Activated naive CD4-positive, alpha-beta T cell treated with anti-CD3 and anti-CD28 coated beads, Interleukin-2, amount 50 U/mL, for 24 hours (primary cell): ENCODE data around the gene COA6.
"Not testable (repeated sequence)": the region's sequence is repeated elsewhere in the genome, so short reads cannot be mapped to it uniquely, and the experiment has no call there.

ENCODE experiments used
- H3K27ac Mint-ChIP-seq: one replicate; pipeline ENCODE4 v1.8.0; 2021; ENCODE audit warnings: mild to moderate bottlenecking, mixed read lengths
- H3K27me3 Mint-ChIP-seq: one replicate; pipeline ENCODE4 v1.8.0; 2021; ENCODE audit warnings: mixed read lengths
- H3K36me3 Mint-ChIP-seq: one replicate; pipeline ENCODE4 v1.8.0; 2021; ENCODE audit warnings: mixed read lengths
- H3K4me1 Mint-ChIP-seq: one replicate; pipeline ENCODE4 v1.8.0; 2021; ENCODE audit warnings: mixed read lengths
- H3K4me3 Mint-ChIP-seq: one replicate; pipeline ENCODE4 v1.8.0; 2021; ENCODE audit warnings: mild to moderate bottlenecking, mixed read lengths
- H3K9me3 Mint-ChIP-seq: one replicate; pipeline ENCODE4 v1.8.0; 2021; ENCODE audit warnings: mixed read lengths

COA6 gene

DNA sequence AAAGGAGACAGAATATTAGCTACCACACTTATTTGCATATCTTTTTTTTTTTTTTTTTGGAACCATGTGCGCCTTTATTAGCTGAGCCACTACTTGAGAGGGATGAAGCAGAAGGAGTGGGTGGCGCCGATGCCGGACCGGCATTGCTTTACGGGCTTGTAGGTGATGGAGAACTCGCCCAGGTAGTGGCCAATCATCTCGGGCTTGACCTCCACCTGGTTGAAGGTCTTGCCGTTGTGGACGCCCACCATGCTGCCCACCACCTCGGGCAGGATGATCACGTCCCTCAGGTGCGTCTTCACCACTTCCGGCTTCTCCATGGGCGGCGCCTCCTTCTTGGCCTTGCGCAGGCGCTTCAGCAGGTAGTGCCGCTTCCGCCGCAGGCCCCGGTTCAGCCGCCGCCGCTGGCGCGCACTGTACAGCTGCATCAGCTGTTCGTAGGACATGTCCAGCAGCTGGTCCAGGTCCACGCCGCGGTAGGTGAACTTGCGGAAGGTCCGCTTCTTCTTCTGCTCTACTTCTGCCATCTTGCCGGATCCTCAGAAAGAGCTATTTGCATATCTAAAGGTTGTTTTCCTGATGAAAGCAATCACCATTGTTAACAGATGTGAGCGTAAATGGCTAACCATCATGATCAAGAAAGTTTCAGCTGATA lies 16.5 kb upstream of the COA6 start:
- not testable (repeated sequence) for H3K27me3 Mint-ChIP-seq, H3K9me3 Mint-ChIP-seq, H3K36me3 Mint-ChIP-seq, H3K4me1 Mint-ChIP-seq
- Mint-ChIP-seq H3K27ac (peak overlapping the region; percentile 89), H3K4me3 (peak overlapping the region; percentile 89)

DNA sequence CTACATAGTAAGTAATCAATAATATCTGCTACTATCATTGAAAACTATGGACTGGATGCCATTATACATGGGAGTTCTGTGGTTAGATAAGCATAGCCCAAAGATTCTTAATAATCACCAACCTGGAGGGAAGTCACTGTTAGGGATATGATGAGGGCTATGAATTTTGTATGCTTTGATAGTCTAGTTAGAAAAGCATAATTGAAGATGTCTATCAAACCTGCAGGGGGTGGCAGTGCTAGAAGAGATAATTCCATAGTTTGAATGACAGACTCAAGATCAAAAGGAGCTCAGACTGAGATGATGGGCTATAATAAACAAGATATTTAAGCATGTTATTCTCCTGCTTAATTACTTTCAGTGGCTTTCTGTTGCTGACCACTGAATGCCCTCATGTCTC lies 15.4 kb upstream of the COA6 start:
- Mint-ChIP-seq H3K36me3 (peaks cover 1% of the 10 kb centered on the region), H3K4me1 (peaks cover 7% of the 10 kb centered on the region), H3K9me3 (no peaks in the 10 kb centered on the region), H3K4me3 (peak overlapping the region; percentile 89), H3K27me3 (no peaks in the 10 kb centered on the region), H3K27ac (no peak overlapping the region)

DNA sequence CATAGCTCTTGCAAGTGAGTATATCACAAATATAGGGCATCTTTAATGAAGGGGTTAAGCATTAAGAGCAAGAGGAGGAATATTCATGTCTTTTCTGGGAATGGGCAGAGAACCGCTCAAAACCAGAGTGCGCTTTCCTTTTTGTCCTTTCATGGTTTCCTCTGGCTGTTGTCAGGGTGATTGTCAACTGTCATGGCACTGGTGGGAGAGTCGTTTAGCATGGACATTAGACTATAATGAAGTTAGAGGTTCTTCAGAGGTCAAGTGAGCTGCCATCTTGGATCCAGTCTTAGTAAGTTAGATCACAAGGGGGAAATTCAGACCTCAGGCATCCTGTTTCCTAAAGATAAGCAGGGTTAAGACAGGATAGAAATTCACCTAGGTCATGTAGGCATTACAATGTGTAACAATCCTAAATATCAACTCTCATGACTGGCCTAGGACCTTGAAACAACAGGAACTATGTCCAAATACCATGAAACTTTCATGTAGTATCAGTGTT lies 12.1 kb upstream of the COA6 start:
- Mint-ChIP-seq H3K27me3 (no peaks in the 10 kb centered on the region), H3K27ac (peak overlapping the region; percentile 60), H3K9me3 (no peaks in the 10 kb centered on the region), H3K4me3 (no peak overlapping the region), H3K36me3 (peaks cover 1% of the 10 kb centered on the region), H3K4me1 (peaks cover 7% of the 10 kb centered on the region)

DNA sequence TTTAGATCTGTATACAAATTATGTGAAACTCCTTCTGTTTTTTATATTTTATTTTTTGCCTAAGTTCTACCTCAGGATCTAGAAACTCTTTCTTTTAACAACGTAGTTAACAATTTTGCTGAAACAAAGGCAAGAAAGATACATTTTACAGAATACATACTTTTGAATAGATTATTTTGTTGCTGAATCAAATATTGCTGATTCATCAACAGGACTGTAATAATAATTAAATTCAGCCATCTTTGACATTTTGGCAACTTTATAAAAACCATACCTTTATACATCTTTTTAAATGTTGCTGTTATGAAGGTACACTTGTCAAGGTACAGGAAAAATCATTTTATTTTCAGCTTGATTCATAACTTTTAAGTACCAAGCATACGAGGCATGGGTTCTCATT lies 10.7 kb upstream of the COA6 start:
- H3K4me3 Mint-ChIP-seq, result no peak overlapping the region
- no peaks in the 10 kb centered on the region for H3K27me3 Mint-ChIP-seq
- H3K9me3 Mint-ChIP-seq, result no peaks in the 10 kb centered on the region
- H3K36me3 Mint-ChIP-seq, result peaks cover 1% of the 10 kb centered on the region
- no peak overlapping the region for H3K27ac Mint-ChIP-seq
- peaks cover 5% of the 10 kb centered on the region for H3K4me1 Mint-ChIP-seq

DNA sequence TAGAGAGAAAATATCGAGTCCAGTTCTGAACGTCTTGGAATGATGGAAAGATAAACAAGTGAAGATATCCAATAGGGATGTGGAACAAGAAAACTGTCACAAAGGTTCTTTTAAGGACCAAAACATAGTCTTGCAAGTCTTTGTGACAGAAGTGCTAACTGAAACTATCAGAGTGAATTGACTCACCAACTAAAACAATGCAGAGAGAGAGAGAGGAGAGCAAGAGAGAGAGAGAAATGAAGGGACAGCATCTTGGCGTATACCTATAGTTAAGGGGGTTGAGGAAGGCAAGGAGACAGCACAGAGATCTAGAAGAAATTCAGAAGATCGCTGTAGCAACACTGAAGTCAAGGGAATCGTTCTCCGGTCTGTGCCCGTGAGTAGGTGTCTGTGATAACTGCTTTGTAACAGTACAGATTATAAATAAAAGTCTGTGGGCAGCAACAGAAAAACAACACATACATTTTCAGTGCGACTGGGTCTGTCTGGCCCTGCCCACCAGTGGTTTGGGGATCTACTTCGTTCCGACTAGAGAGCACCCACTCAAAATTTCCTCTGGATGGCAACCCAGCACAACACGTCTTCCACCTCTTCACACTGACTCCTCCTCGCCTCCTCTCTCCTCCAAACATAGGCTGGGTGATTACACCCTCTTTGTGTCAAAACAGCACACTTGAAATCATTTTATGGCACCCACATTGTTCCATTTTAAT lies 4.8 kb upstream of the COA6 start:
- H3K27ac Mint-ChIP-seq, result peak overlapping the region; percentile 75
- peaks cover 35% of the 10 kb centered on the region for H3K4me1 Mint-ChIP-seq
- no peaks in the 10 kb centered on the region for H3K9me3 Mint-ChIP-seq
- no peaks in the 10 kb centered on the region for H3K27me3 Mint-ChIP-seq
- no peaks in the 10 kb centered on the region for H3K36me3 Mint-ChIP-seq
- H3K4me3 Mint-ChIP-seq, result peak overlapping the region; percentile 2

DNA sequence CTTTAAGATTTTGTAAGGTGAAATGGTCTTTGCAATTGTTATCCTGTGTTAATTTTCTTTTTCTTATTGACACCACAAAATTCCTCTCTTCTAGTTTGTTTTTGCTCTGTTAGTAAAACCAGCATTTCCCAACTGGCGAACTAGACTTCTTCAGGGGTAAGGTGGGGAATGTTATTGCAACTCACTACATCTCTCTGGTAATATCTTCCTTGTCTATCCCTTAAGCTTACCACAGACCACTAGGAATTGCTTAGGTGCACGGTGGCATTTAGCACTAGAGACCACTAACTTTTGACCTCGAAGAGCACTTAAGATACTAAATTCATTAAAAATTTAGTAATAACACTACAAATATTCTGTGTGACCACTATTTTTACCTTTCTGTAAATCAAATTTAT lies 4.2 kb upstream of the COA6 start:
- no peak overlapping the region for H3K4me3 Mint-ChIP-seq
- peaks cover 39% of the 10 kb centered on the region for H3K4me1 Mint-ChIP-seq
- no peaks in the 10 kb centered on the region for H3K27me3 Mint-ChIP-seq
- peak overlapping the region; percentile 75 for H3K27ac Mint-ChIP-seq
- H3K36me3 Mint-ChIP-seq, result no peaks in the 10 kb centered on the region
- H3K9me3 Mint-ChIP-seq, result no peaks in the 10 kb centered on the region

DNA sequence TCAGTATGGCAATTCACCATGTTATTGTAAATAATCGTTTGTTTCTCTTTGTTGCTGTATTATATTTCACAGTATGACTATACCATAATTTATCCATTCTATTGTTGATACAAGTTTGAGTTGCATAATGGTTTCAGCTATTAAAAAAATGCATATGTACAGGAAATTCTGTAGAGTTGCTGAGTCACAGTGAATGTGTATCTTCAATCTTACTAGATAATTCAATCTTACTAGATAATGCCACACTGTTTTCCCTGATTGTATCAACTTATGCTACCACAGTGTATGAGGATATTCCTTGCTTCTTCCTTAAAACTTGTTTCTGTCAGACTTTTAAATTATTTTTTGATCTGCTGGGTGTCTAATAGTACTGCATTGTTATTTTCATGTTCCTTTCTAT lies 3.5 kb upstream of the COA6 start:
- Mint-ChIP-seq H3K36me3 (no peaks in the 10 kb centered on the region), H3K9me3 (no peaks in the 10 kb centered on the region), H3K4me1 (peaks cover 46% of the 10 kb centered on the region), H3K27ac (peak overlapping the region; percentile 81), H3K4me3 (no peak overlapping the region), H3K27me3 (no peaks in the 10 kb centered on the region)

DNA sequence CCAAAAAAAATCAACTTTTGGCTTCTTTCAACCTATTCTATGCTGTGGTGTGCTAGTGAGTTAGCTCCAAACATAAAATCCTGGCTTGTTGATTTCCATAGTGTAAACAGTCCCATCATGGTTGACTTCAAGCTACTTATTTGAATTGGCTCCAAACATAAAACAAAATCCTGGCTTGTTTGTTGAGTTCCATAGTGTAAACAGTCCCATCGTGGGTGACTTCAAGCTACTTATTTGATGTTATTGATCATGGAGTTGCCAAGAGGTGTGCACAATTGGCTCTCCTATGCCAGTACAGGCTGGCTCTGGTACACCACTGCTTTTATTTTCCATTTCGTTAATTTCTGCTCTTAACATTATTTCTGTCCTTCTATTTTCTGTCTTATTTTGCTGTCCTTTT lies 1.8 kb upstream of the COA6 start:
- H3K9me3 Mint-ChIP-seq, result no peaks in the 10 kb centered on the region
- H3K4me1 Mint-ChIP-seq, result peaks cover 60% of the 10 kb centered on the region
- peaks cover 4% of the 10 kb centered on the region for H3K36me3 Mint-ChIP-seq
- H3K27ac Mint-ChIP-seq, result peak overlapping the region; percentile 73
- peak overlapping the region; percentile 99 for H3K4me3 Mint-ChIP-seq
- H3K27me3 Mint-ChIP-seq, result no peaks in the 10 kb centered on the region

DNA sequence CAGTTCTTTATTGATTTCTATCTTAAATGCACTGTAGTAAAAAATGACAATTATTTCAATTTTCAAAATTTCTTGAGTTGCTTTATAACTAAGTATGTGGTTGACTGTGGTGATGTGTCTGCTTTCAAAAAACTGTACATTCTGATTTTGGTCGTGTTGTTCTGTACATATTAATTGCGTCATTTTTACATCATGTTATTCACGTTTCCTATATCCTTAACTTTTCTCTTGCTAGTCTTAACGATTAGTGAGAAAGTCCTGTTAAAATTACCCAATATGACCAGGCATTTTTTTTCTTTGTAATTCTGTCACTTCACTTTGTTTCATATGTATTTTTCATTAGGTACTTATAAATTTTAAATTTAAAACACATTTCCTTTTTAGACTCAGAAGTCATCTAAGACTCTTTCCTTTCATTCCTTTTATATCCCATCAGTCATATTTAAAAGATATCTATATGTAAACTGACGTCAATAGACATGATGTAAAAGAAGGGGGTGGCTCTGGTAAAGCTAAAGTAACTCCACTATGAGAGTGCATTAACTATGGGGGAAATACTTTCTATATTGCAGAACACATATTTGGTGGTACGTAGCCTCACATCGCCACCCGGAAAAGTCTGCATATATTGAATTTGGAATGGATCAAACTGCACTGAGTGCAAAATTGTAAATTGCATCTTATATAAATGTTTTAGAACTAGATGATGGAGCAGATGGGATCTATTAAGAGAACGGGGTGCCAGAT lies 1.1 kb upstream of the COA6 start:
- peaks cover 9% of the 10 kb centered on the region for H3K36me3 Mint-ChIP-seq
- peak overlapping the region; percentile 100 for H3K27ac Mint-ChIP-seq
- peak overlapping the region; percentile 99 for H3K4me3 Mint-ChIP-seq
- no peaks in the 10 kb centered on the region for H3K27me3 Mint-ChIP-seq
- H3K9me3 Mint-ChIP-seq, result no peaks in the 10 kb centered on the region
- H3K4me1 Mint-ChIP-seq, result peaks cover 66% of the 10 kb centered on the region

DNA sequence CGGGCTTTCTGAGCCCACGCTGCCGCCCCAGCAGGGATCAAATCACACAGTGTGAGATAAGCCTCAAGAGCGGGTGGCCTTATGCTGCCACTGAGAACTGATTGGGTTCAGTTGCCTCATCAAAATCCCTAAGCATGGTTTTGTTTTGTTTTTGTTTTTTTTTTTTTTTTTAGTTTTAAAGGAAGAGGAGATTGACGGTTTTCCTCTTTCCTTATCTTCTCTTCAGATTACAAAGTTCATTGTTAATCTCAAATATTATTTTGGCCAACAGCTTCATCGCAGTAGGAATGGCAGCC lies 651 bp downstream of the COA6 start:
- no peaks in the 10 kb centered on the region for H3K27me3 Mint-ChIP-seq
- H3K4me3 Mint-ChIP-seq, result peak overlapping the region; percentile 99
- H3K36me3 Mint-ChIP-seq, result peaks cover 12% of the 10 kb centered on the region
- no peaks in the 10 kb centered on the region for H3K9me3 Mint-ChIP-seq
- peaks cover 73% of the 10 kb centered on the region for H3K4me1 Mint-ChIP-seq
- H3K27ac Mint-ChIP-seq, result peak overlapping the region; percentile 100

DNA sequence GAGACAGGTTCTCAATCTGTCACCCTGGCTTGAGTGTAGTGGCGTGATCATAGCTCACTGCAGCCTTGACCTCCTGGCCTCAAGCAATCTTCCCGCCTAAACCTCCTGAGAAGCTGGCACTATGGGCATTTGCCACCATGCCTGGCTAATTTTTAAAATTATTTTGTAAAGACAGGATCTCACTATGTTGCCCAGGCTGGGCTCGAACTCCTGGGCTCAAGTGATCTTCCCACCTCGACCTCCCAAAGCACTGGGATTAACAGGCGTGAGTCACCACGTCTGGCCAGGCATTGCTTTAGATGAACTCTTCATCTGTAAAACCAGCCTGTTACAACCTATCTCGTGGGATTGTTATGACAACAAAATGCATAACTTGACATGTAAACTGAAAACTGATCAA lies 2.4 kb downstream of the COA6 start:
- no peaks in the 10 kb centered on the region for H3K9me3 Mint-ChIP-seq
- H3K27me3 Mint-ChIP-seq, result no peaks in the 10 kb centered on the region
- H3K36me3 Mint-ChIP-seq, result peaks cover 24% of the 10 kb centered on the region
- peaks cover 78% of the 10 kb centered on the region for H3K4me1 Mint-ChIP-seq
- peak overlapping the region; percentile 81 for H3K4me3 Mint-ChIP-seq
- H3K27ac Mint-ChIP-seq, result no peak overlapping the region

DNA sequence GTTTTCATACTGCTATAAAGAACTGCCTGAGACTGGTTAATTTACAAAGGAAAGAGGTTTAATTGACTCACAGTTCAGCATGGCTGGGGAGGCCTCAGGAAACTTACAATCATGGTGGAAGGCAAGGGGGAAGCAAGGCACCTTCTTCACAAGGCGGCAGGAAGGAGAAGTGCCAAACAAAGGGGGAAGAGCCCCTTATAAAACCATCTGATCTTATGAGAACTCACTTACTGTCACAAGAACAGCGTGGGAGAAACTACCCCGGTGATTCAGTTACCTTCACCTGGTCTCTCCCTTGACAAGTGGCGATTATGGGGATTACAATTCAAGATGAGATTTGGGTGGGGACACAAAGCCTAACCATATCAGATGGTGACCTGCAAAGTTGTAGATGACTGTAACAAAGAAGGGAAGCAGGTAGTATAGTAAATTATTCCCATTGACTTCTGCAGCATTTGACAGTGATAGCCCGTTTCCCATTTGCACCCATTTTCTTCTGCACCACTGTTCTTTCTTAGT lies 6.4 kb downstream of the COA6 start:
- H3K27me3 Mint-ChIP-seq, H3K9me3 Mint-ChIP-seq, H3K4me3 Mint-ChIP-seq: not testable (repeated sequence)
- Mint-ChIP-seq H3K27ac (peak overlapping the region; percentile 8), H3K4me1 (peaks cover 73% of the 10 kb centered on the region), H3K36me3 (peaks cover 30% of the 10 kb centered on the region)

DNA sequence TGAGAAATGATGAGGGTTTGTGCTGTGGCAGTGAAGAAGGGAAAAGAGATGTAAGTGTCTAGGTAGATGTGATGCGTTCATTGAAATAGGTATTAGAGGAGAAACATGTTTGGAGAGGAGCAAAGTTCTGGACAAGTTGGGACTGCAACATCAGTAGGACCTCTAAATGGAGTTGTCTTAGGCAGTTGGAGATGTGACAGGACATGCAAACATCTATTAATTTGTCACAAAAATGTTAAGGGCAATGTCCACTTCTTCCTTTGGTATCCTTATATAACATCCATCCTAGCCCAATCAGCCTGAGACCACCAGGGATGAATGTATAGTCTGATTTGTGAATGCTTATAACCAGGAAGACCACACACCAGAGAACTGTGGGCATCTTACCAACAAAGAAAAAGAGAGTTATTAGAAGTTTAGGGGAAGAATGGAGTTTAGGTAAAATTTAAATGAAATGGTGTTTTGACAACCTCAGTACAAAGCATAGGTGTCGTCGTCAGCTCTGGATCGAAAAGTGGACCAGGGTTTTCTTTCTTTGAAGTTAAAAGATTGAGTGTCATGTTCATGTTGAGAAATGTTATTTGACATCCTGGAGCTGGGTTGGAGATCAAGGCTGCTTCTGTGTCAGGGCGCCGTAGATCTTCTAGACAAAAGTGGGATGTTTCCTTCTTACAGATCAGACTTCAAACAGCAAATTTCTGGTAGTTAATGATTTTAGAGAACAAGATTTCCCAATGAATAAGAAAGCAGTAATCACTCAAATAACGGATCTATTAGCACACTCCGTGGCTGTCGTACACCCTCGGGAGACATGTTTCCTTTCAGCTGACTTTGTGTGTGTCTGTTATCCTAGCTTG lies 8.7 kb downstream of the COA6 start:
- peak overlapping the region; percentile 73 for H3K27ac Mint-ChIP-seq
- peaks cover 53% of the 10 kb centered on the region for H3K4me1 Mint-ChIP-seq
- H3K9me3 Mint-ChIP-seq, result no peaks in the 10 kb centered on the region
- no peaks in the 10 kb centered on the region for H3K27me3 Mint-ChIP-seq
- no peak overlapping the region for H3K4me3 Mint-ChIP-seq
- peaks cover 23% of the 10 kb centered on the region for H3K36me3 Mint-ChIP-seq

DNA sequence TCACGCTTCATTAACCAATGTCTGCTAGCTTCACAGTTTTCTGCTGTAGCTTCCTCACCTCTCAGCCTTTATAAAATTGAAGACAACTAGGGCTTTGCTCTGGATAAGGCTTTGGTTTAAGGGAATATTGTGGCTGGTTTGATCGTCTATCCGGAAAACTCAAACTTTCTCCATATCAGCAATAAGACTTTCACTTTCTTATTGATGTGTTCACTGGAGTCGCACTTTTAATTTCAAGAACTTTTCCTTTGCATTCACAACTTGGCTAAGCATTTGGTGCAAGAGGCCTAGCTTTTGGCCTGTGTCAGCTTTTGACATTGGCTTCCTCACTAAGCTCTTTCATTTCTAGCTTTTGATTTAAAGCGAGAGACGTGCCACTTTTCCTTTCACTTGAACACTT lies 12.9 kb downstream of the COA6 start:
- H3K36me3 Mint-ChIP-seq, result peaks cover 9% of the 10 kb centered on the region
- no peaks in the 10 kb centered on the region for H3K27me3 Mint-ChIP-seq

DNA sequence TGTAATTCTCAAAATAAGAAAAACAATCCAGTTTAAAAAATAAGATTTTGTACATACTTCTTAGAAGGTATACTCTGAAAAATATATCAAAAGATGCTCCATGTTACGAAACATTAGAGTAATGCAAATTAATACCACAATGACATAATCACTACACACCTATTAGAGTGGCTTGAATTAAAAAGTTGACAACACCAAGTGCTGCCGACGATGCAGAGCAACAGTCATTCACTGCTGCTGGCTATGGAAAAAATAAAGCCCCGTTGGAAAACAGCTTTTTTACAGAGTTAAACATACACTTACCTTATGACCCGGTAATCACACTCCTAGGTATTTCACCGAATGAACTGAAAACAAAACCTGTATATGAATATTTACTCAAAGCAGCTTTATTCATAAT lies 14.8 kb downstream of the COA6 start:
- H3K9me3 Mint-ChIP-seq, result no peaks in the 10 kb centered on the region
- no peak overlapping the region for H3K27ac Mint-ChIP-seq

More for the DNA sequence above, 12.9 kb downstream of the COA6 start:
- H3K4me3 Mint-ChIP-seq, result no peak overlapping the region
- H3K27ac Mint-ChIP-seq, result no peak overlapping the region
- no peaks in the 10 kb centered on the region for H3K9me3 Mint-ChIP-seq
- H3K4me1 Mint-ChIP-seq, result peaks cover 25% of the 10 kb centered on the region

More for the DNA sequence above, 14.8 kb downstream of the COA6 start:
- Mint-ChIP-seq H3K36me3 (peaks cover 9% of the 10 kb centered on the region), H3K4me1 (peaks cover 10% of the 10 kb centered on the region), H3K27me3 (no peaks in the 10 kb centered on the region), H3K4me3 (no peak overlapping the region)
